HepG2 (cell line): ENCODE results near the gene RAB6A. TPM values are rescaled to one million over a fixed set of nuclear protein-coding genes. Genes with fewer than 3 reads are reported as not detected.

Experiments used
- ATAC-seq: fragments of 200-7000 bp; cut with Tn5 transposase; 3 replicates; pipeline ENCODE4 v1.9.1; 2020; ENCODE audit warnings: mild to moderate bottlenecking, moderate library complexity
- BruUV-seq: library from RNA; stranded (reverse); fragments of 400-500 nt; replicated peaks from 2 replicates; lab custom pipeline; 2021; lab: Mats Ljungman, UMichigan
- CTCF ChIA-PET: fragments of 300-600 bp; formaldehyde crosslinking; extraction: SDS; loops from one replicate; lab custom pipeline; 2021; ENCODE audit warnings: low total read pairs, inconsistent platforms, low intra/inter-chr PET ratio; lab: Yijun Ruan, JAX
- POLR2A ChIA-PET: fragments of 350-600 bp; sonication (Branson Sonifier 250); formaldehyde crosslinking; loops from one replicate; lab custom pipeline; 2020; ENCODE audit warnings: antibody characterized with exemption, inconsistent platforms; lab: Yijun Ruan, JAX
- DNase-seq: peaks from one replicate; pipeline ENCODE4 v3.0.0-alpha.2; 2015; ENCODE audit warnings: low spot score
- FAIRE-seq: peaks from 3 replicates; lab custom pipeline; 2011; peaks lifted over from hg19 to GRCh38; lab: Jason Lieb, UNC
- H2AFZ ChIP-seq: one replicate; pipeline ENCODE4 v1.6.1; 2011; ENCODE audit warnings: low read length, inconsistent platforms
- H3K27ac ChIP-seq: fragments of 300-600 bp; 3 replicates; pipeline ENCODE4 v1.8.0; 2011; ENCODE audit warnings: mixed run types, mild to moderate bottlenecking, mixed read lengths, low read length, inconsistent platforms; ENCODE audit not compliant: insufficient read depth; ENCODE audit errors: extremely low read length
- H3K27me3 ChIP-seq, 2 experiments: fragments of 200-600 bp in 1 of 2; 2 replicates in 1 of 2; 3 replicates in 1 of 2; pipeline versions ENCODE4 v1.6.0 to v1.8.0; 2011; ENCODE audit warnings: low read length in 2 of 2, mild to moderate bottlenecking in 2 of 2, moderate library complexity in 2 of 2, inconsistent platforms in 1 of 2; ENCODE audit not compliant: insufficient read depth in 2 of 2, control insufficient read depth in 1 of 2
- H3K36me3 ChIP-seq, 2 experiments: fragments of 200-600 bp in 1 of 2; replicated peaks in 1 of 2; 2 replicates in 1 of 2; 3 replicates in 1 of 2; pipeline versions ENCODE4 v1.5.1 to v1.8.0; 2011; ENCODE audit warnings: low read length in 2 of 2, inconsistent platforms in 1 of 2; ENCODE audit not compliant: insufficient read depth in 2 of 2, control insufficient read depth in 1 of 2
- H3K4me1 ChIP-seq: 2 replicates; pipeline ENCODE4 v1.5.1; 2012; ENCODE audit warnings: low read length, inconsistent platforms; ENCODE audit not compliant: insufficient read depth
- H3K4me2 ChIP-seq: 2 replicates; pipeline ENCODE4 v1.6.0; 2011; ENCODE audit warnings: low read depth, low read length, inconsistent platforms
- H3K4me3 ChIP-seq, 3 experiments: fragments of 200-600 bp in 1 of 3; sonication (generic), shearing (Covaris generic) in 1 of 3; replicated peaks in 1 of 3; 2 replicates each; pipeline ENCODE4 v1.5.1; 2011 to 2016; ENCODE audit warnings: low read length in 3 of 3, inconsistent platforms in 2 of 3, low read depth in 2 of 3, mild to moderate bottlenecking in 2 of 3, control low read depth in 1 of 3, mixed read lengths in 1 of 3; ENCODE audit not compliant: insufficient read depth in 1 of 3
- H3K79me2 ChIP-seq: one replicate; pipeline ENCODE4 v1.6.1; 2011; ENCODE audit warnings: low read length, inconsistent platforms; ENCODE audit not compliant: insufficient read depth
- H3K9ac ChIP-seq: 2 replicates; pipeline ENCODE4 v1.6.0; 2011; ENCODE audit warnings: mild to moderate bottlenecking, low read depth, low read length, inconsistent platforms; ENCODE audit not compliant: insufficient read depth
- H3K9me3 ChIP-seq: 2 replicates; pipeline ENCODE4 v1.5.1; 2012; ENCODE audit warnings: mild to moderate bottlenecking, low read length
- H4K20me1 ChIP-seq: 2 replicates; pipeline ENCODE4 v1.6.0; 2011; ENCODE audit warnings: inconsistent platforms, mild to moderate bottlenecking, low read length, moderate library complexity; ENCODE audit not compliant: insufficient read depth
- KDM5A ChIP-seq: fragments of 200-600 bp; sonication (generic); IDR thresholded peaks from 2 replicates; pipeline ENCODE4 v1.7.0; 2018; ENCODE audit warnings: antibody characterized with exemption, mild to moderate bottlenecking, low read length, borderline replicate concordance
- PLRG1 ChIP-seq: fragments of 450-650 bp; conservative IDR thresholded peaks from 2 replicates; pipeline ENCODE4 v1.6.1; 2016
- SAP130 ChIP-seq: IDR thresholded peaks from 2 replicates; pipeline ENCODE4 v1.6.1; 2016; ENCODE audit warnings: low read depth
- ZNF678 ChIP-seq: sonication (generic); formaldehyde crosslinking; IDR thresholded peaks from 2 replicates; pipeline ENCODE4 v1.4.0; 2020; ENCODE audit warnings: mild to moderate bottlenecking, missing genetic modification reagents
- WGBS: methylation state at CpG from one replicate; pipeline ENCODE4 v1.1.6; 2017; ENCODE audit warnings: low lambda C conversion rate; 5-methylcytosine and 5-hydroxymethylcytosine counted together
- in situ Hi-C: cut with HindIII; loops from 2 replicates; pipeline ENCODE4 v1.10.0; 2017; ENCODE audit warnings: low pct_unique_long_range_greater_than_20kb; ENCODE audit not compliant: extremely low pct_ligation_motif_present
- intact Hi-C: fragments of 100-400 bp; cut with micrococcal nuclease; formaldehyde crosslinking; loops from one replicate; pipeline ENCODE4 v1.10.0; 2022; ENCODE audit not compliant: unreplicated experiment
- polyA plus RNA-seq, 8 experiments: library from polyadenylated mRNA; depleted of rRNA in 3 of 8; stranded (reverse) in 7 of 8; unstranded in 1 of 8; fragments of >200 nt; fragmentation: Illumina TruSeq in 4 of 8; extraction: Trizol in 4 of 8; gene quantifications; 2 replicates each; pipeline versions ENCODE4 v1.2.1 to v1.2.3, GENCODE V29; 2011 to 2016; ENCODE audit warnings: low read depth in 4 of 8, missing spikeins in 1 of 8, mixed read lengths in 1 of 8; ENCODE audit not compliant: insufficient read depth in 1 of 8
- total RNA-seq, 5 experiments: library from RNA; depleted of rRNA; stranded (reverse); fragments of >200 nt; fragmentation: Illumina TruSeq; extraction: Trizol; gene quantifications; 2 replicates each; pipeline ENCODE4 v1.2.3, GENCODE V29; 2016; ENCODE audit warnings: low read depth in 1 of 5
- TF ChIP-seq, protein P1 (sequence below): IDR thresholded peaks from 2 replicates; pipeline ENCODE4 v1.4.0; 2020; ENCODE audit warnings: mild to moderate bottlenecking, missing genetic modification reagents

The RAB6A gene
- total and polyA plus RNA-seq, 2 of the 13 experiments (the other 11 are each of a cell fraction or from before 2014, with no cell fraction given): 74.3 to 121 TPM

GRCh38 chr11:73760135-73760678 is 667 bp downstream of the RAB6A start (continued):
- TF ChIP-seq, protein P1, sequence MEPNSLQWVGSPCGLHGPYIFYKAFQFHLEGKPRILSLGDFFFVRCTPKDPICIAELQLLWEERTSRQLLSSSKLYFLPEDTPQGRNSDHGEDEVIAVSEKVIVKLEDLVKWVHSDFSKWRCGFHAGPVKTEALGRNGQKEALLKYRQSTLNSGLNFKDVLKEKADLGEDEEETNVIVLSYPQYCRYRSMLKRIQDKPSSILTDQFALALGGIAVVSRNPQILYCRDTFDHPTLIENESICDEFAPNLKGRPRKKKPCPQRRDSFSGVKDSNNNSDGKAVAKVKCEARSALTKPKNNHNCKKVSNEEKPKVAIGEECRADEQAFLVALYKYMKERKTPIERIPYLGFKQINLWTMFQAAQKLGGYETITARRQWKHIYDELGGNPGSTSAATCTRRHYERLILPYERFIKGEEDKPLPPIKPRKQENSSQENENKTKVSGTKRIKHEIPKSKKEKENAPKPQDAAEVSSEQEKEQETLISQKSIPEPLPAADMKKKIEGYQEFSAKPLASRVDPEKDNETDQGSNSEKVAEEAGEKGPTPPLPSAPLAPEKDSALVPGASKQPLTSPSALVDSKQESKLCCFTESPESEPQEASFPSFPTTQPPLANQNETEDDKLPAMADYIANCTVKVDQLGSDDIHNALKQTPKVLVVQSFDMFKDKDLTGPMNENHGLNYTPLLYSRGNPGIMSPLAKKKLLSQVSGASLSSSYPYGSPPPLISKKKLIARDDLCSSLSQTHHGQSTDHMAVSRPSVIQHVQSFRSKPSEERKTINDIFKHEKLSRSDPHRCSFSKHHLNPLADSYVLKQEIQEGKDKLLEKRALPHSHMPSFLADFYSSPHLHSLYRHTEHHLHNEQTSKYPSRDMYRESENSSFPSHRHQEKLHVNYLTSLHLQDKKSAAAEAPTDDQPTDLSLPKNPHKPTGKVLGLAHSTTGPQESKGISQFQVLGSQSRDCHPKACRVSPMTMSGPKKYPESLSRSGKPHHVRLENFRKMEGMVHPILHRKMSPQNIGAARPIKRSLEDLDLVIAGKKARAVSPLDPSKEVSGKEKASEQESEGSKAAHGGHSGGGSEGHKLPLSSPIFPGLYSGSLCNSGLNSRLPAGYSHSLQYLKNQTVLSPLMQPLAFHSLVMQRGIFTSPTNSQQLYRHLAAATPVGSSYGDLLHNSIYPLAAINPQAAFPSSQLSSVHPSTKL: no peak

DNA sequence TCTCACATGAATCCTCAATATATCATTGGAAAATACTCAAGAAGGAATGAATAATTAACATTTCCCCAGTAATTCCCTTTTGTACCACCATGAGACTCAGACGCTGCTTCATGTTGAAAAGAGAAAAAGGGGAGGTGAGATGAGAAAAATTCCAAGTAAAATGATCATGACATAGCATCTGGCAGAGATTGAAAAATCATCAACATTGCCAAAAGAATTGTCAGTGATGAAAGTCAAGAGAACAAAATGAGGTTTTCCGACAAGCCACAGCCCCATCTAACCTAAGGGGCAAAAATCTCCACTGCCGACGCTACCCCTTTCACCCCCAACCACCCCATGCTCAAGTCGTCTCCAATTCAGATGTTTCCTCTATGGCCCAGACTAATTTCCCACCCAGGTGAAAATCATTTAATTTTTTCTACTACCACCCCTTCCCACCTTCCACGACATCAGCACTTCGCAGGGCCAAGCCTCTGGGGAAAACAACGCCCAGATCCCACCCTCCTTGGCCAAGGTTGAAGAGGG is 1.2 kb downstream of the RAB6A start:
- in situ Hi-C loops: no loop called here
- TF ChIP-seq KDM5A: peak; percentile 55; the same call in 1 of the 2 replicates
- TF ChIP-seq PLRG1: no peak
- peak; percentile 11 for TF ChIP-seq SAP130
- TF ChIP-seq ZNF678: no peak
- peaks cover 29% of the 10 kb centered on the region for H4K20me1 ChIP-seq
- peak overlapping the region; percentile 89 for H3K4me2 ChIP-seq
- DNase-seq (no peak), FAIRE-seq (no peak), ATAC-seq (peak; percentile 8)
- H3K4me1 ChIP-seq: peaks cover 36% of the 10 kb centered on the region
- no TSS peak for BruUV-seq
- ChIA-PET POLR2A (interaction anchor here (3.3 to 8.3 kb wide), 2 partner anchors 18 to 20 kb away, joined by 21 to 194 read pairs; no protein-coding TSS in a partner anchor), CTCF (no interaction called here)
- H3K79me2 ChIP-seq: peaks cover 56% of the 10 kb centered on the region
- 0% methylated on average over 8 of the region's 8 CpGs for WGBS
- no peaks in the 10 kb centered on the region; a peak in 1 of 5 replicates for H3K27me3 ChIP-seq
- H3K9ac ChIP-seq: peak overlapping the region; percentile 95
- intact Hi-C loops: loop anchor here (2.0 kb wide), 1 partner anchor 117 kb away; the partner anchor contains the start of genes COA4 and PAAF1
- peak overlapping the region; percentile 83 to 99 (median 97) for H3K4me3 ChIP-seq
- no peaks in the 10 kb centered on the region for H3K9me3 ChIP-seq
- peak overlapping the region; percentile 80 for H3K27ac ChIP-seq
- H2AFZ ChIP-seq: no peak overlapping the region
- no peaks in the 10 kb centered on the region for H3K36me3 ChIP-seq
